HG02588 (cell line): ENCODE measurements around the gene MDH2.
"Not testable (repeated sequence)": the region's sequence is repeated elsewhere in the genome, so short reads cannot be mapped to it uniquely, and the experiment has no call there.

Source experiments
- ATAC-seq: cut with Tn5 transposase; IDR thresholded peaks from one replicate; pipeline ENCODE4 v1.9.1; 2021; ENCODE audit warnings: mild to moderate bottlenecking, moderate library complexity; ENCODE audit not compliant: unreplicated experiment

MDH2 gene

DNA sequence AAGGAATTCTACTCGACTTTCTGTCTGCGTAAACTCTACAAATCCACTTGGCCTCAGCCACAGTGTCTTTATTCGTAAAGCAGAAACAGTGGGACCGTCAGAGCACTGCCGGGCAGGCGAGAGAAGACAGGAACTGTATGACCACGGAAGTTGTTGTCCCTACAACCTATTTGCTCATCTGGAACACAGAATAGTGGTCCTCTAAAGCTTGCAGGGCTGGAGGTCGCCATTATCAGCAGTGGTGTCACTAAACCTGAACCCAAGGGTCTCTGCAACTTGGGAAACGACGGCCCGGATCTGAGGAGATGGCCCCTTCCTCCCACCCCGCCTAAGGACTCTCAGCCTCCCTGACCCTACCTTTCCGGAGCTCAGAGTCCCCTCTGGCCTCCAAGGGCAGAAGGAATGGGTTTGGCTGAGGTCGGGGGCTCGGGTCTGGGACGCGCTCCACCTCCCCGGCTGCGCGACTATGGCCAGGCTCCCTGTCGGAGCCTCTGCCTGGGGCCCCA lies 548 bp upstream of the MDH2 start:
- no peak for ATAC-seq

DNA sequence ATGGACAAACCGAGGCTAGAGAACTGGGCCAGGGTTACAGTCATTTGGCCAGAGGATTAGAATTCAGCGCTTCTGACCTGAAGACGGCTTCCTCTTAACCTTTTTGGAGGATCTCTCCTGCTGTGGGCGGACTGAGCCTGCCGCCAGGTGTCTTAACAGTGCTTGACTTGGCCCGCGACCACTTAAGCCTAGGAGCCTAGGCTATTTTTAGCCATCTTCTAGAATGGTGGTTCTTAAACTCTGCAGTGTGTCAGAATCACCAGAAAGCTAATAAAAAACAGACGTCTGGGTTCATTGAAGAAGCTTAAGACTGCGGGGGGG lies 722 bp downstream of the MDH2 start:
- ATAC-seq, result no peak

DNA sequence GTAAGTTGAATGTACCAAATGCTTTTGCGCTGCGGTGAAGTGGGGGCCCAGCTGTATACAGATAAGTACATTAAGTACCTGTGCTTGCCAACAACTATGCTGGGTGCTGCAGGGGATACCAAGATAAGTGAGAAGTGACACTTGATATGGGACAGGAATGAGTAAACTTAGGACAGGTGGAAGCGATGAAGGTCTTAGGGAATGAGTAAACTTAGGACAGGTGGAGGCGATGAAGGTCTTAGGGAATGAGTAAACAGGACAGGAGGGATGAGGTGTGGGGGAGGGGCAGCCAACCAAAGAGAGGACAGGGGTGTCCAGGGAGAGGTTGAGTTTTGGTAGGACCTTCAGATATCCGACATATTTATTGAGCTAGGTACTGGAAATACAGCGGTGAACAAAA lies 1.4 kb downstream of the MDH2 start:
- ATAC-seq, result no peak

DNA sequence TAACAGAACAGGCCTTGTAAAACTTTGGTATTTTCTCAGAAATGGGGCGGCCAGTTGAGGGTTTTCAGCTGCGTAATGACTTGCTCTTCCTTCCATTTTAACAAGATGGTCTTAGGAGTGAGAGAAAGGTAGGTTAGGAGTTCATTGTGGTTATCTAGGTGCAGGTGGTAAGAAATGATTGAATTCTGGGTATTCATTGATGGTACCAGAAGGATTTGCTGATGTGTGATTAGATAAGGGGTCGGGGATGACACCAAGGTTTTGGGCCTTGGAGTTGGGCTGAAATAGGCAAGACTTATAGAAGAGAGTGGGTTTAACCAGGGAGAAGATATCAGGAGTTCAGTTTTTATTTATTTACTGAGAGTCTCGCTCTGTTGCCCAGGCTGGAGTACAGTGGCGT lies 2.6 kb downstream of the MDH2 start:
- no peak for ATAC-seq

DNA sequence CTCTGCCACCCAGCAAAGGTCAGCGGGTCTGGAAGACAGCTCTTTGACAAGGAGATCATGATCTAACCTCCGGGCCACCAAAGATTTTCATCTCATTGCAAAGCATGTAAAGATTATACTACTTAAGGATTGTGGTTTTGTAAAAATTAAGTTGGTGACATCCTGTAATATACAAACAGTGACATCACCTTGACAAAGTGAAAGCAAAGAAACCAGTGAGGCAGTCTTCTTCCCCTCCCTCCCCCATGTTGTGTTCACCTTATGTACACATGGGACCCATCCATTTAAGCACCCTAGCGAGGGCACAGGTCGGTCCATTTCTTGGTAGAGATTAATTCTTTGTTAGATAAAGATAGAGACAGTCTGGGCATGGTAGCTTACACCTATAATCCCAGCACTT lies 3.9 kb downstream of the MDH2 start:
- no peak for ATAC-seq

DNA sequence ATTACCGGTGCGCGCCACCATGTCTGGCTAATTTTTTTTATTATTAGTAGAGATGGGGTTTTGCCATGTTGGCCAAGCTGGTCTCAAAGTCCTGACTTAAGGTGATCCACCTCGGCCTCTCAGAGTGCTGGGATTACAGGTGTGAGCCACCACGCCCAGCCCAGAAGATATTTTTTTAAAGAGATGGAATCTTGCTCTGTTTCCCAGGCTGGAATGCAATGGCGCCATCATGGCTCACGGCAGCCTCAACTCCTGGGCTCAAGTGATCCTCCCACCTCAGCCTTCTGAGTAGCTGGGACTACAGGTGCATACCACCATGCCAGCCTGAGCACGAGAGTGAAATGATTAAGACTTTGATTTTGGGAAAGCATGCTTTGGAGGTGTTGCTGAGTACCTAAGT lies 4.8 kb downstream of the MDH2 start:
- not testable (repeated sequence) for ATAC-seq

DNA sequence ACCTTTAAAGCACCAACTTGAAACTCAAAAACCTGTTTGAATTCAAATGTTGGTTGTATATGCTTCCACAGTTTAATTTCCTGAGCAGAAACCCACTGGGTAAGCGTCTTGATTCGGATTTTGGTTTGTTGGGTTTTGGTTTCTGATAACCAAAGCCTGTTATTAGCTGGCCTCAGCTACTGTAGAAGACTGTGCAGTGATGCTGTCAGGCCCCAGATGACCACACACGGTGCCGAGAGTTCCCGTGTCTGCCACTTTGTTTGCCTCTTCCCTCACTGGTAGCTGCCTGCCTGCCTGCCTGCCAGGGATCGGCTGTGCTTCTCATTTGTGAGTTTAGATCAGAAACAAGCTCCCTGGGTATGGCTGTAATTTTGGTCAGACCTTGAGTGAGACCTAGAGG lies 5.6 kb downstream of the MDH2 start:
- ATAC-seq, result no peak

DNA sequence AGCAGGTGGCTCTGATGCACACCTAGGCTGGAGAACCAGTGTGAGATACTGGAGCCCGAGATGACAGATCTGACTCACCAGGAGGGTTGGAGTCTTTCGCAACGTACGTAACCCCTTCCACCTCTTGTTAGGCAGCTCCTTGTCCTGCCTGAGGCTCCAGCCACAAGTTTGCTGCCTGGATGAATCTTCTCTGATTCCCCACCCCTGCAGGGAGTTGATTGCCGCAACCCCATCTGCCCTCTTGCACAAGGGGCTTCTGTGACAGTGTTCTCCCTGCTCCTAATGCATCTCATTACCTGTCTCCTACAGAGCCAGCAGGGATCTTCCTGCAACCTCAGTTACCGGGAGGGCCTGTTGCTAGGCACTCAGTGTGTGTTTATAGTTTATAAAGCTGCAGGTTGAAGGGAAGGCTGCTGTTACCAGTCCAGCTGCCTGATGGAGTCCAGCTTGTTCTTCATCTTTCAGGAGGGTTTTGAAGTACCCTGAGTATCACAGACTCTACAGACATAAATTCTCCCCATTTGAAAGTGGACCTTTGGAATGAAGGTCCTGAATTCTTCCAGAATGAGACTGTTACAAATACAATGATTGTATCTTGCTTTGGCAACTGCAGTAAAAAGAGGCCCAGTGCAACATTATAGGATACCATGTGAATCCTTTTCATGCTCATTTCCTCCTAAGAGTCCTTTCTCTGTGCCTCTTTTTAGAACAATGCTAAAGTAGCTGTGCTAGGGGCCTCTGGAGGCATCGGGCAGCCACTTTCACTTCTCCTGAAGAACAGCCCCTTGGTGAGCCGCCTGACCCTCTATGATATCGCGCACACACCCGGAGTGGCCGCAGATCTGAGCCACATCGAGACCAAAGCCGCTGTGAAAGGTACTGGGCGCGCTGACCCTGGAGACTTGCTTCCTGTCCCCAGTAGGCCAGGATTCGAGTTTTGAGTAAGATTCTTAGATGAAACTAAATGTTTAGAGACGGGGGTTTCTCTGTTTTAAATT lies 6.5 kb downstream of the MDH2 start:
- no peak for ATAC-seq

DNA sequence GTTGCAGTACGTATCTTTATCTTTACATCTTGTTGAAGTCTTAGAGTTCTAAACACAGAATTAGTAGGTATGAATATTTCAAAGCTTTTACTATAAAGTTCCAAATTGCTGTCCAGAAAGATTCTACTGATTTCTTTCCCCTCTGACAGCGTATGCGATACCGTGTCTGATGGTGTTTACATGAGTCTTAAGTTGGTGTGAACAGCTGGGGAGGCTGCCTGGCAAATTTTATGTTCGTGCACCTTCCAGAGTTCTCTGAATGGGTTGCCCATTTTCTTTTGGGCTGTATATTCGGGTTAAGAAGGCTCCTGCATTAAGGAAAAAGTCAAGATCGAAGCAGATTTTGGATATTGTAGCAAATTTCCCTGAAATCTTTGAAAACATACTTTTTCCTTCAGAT lies 8.3 kb downstream of the MDH2 start:
- ATAC-seq, result no peak

DNA sequence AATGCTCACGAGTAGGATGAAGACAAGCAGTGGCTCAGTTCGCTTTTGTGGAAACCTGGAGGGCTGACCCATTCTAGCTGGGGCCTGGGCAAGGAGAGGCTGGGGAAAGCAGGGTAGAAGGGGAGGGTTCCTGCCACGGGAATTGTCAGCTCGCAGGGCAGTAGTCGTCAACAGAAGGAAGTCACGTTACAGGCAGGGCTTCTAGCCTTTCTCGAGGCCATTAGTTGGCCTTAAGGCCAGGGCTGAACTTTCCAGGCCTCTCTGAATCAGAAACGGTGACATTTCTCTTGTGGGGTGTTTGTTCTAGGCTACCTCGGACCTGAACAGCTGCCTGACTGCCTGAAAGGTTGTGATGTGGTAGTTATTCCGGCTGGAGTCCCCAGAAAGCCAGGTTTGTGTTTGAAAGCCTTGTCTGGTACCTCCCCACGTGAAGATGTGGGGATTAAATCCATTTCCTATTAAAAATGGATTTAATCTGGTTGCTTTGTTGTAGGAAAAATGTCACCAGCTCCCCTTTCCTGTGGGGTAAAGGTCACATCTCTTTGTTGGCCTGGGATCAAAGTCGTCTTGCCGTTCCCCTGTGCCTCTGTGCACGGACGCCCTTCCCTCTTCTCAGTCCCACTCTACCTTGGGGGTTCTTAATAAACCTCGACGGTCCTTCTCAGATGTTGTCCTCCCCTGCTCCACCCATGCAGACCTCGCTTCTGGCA lies 9.4 kb downstream of the MDH2 start:
- no peak for ATAC-seq

DNA sequence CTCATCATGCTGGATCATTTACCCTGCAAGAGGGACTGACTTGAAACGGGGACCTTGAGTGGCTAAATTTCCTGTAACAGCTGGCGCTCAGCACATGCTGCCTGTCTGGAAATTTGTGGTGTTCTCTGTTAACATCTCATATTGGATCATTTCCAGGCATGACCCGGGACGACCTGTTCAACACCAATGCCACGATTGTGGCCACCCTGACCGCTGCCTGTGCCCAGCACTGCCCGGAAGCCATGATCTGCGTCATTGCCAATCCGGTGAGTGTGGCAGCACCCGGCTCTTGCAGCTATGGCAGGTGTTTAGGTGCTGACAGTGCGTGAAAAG lies 9.9 kb downstream of the MDH2 start:
- ATAC-seq, result no peak

DNA sequence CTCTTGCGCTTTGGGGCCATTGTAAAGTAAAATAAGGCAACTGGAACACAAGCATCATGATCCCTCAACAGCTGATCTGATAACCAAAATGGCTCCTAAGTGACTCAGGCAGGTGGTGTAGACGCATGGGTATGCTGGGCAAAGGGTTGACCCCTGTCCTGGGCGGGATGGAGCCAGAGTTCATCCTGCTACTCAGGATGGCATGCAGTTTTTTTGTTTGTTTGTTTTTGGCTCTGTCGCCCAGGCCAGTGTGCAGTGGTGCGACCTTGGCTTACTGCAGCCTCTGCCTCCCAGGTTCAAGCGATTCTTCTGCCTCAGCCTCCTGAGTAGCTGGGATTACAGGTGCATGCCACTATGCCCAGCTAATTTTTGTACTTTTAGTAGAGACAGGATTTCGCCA lies 10.8 kb downstream of the MDH2 start:
- not testable (repeated sequence) for ATAC-seq

DNA sequence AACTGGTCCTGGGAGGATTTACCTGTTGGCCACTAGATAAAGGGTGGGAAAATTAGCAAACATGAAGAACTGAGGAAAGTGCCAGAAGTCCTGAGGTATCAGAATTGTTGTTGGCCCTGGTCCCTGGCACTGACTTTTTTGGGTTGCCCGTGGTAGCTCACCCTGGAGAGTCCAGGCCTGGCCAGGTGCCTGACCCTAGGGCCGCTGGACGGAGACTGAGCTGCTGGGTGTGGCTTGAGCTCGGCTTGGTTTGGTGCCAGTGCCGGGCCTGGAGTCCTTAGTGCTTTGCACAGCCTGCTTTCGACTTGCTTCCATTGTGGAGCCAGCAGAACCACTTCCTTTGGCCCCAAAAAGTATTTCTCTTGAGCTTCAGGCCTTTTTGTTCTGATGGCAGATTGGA lies 12.9 kb downstream of the MDH2 start:
- no peak for ATAC-seq

DNA sequence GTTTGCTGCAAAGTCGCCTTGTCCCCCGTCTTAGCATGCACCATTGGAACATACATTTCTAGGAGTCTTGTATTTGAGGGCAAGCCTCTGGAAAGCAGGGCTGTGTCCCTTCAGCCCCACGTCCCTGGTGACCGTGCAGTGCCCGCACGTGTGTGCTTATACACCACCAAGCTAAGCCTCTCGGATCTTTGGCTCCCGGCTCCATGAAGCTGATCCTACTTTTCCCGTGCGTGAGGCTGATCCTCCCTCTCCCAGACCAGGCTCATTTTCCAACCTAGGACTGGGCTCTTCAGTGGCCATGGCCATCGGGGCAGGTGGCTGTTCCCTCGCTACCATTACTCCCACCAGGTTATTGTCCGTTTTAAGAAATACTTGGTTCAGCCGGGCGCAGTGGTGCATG lies 14.3 kb downstream of the MDH2 start:
- no peak for ATAC-seq

DNA sequence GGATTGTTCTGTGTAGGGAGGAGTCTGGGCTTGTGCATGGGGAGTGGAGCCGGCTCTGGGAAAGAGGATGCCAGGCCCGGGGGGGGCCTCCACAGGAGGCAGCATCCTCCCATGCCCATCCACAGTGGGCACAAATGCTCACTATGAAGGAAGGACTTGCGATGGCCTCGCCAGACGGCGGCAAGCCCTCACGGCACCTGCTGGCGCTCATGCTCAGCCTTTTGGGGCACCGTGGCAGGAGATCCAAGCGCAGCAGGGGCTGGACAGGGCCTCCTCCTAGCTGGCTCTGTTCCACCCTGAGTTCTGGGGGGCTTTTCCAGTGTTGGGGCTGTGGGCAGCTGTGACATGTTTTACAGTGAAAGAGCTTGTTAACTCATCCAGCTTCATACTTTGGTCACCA lies 15.2 kb downstream of the MDH2 start:
- no peak for ATAC-seq

DNA sequence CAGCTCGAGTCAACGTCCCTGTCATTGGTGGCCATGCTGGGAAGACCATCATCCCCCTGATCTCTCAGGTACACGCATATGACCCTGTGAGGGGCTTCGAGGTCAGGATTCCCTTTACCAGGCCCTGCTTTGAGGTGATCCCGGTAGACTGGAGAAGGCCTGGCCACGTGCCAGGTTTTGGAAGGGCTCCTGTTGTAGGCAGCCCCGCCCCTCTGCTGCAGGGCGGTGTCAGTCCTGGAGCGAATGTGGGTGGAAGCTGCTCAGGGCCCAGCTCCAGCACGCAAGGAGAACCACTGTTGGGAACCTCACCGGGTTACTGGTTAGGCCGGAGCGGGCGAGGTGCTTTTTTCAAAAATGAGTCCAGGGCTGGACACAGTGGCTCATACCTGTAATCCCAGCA lies 15.6 kb downstream of the MDH2 start:
- ATAC-seq, result no peak

DNA sequence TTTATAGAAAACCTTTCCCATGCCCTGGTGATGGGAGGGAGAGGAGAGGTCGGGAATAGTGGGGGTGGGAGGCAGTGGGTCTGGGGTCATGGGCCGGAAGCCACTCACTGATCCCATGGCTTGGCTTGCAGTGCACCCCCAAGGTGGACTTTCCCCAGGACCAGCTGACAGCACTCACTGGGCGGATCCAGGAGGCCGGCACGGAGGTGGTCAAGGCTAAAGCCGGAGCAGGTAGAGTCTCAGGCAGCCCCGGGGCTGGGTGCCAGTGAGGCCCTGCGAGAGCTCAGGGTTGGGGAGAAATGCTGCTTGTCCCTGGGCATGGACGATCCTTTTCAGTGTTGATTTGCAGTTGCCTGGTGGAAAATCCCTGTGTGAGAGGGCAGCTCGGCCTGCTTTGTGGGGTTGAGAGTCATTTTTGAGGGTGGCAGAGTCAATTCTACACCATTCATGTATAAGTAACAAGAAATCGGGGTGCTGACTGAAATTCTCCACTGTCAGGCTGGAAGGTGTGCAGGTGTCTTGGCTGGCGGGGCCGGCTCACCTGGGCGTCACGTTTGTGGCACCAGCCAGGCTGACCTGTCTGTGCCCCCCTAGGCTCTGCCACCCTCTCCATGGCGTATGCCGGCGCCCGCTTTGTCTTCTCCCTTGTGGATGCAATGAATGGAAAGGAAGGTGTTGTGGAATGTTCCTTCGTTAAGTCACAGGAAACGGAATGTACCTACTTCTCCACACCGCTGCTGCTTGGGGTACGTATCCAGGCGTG lies 16.5 kb downstream of the MDH2 start:
- ATAC-seq, result no peak

DNA sequence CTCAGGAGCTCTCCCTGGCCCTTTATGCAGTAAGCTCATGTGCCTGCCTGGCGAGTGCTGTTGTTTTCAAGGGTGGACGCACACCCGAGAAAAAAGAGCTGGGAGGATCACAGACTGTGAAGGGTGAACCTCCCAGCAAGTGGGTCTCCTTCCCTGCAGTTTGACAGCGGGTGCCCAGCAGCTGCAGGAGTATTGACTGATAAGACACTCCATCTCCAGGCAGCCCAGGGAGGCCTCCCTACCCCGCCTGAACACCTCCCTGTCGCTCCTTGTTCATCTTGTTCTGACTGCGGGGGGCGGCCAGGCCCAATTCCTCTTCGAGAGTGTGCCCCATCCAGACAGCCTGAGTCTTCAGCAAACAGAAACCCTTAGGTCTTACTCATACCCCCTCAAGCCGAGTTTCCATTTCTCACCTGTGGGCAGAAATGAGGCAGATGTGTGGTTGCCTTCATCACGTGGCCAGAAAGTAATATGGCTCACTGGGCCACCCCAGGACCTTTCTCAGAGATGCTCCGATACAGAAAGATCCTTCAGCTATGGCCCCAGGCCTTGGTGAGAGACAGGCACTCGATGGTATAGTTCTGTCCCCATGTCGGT lies 17.2 kb downstream of the MDH2 start:
- ATAC-seq, result no peak

DNA sequence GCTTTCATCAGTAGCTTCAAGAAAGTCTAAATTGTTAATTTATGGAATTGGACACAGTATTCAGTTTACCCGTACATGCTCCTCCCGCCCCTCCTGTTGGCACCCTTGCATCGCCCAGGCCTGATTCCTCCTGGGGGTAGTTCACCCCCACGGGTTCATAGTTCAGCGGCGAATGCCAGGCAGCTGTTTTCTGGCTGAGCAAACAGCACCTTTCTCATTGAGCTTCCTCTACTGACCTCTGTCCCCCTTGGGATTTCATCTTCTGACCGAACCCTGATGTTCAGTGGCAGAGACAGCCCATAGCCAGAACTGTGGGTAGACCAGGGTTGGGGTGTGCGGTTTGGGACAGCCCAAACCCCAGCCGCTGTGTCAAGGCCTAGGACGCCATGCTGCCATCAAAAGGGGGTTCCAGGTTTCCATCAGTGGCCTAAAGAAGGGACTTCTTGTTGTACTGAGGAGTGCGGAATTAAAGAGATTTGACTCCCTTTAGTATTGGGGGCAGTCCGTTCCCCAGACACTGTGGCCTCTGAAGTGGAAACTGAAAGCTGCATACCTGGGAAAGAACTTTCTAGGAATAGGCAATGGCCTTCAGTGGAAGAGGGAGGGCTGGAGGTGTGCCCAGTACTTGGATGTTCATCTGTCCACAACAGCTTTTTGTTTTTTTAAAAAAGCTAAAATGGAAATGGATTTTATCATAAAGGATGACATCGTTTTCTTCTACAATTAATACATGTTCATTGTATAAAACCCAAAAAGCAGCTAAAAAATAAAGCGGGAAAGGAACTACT lies 19.0 kb downstream of the MDH2 start:
- ATAC-seq, result no peak

DNA sequence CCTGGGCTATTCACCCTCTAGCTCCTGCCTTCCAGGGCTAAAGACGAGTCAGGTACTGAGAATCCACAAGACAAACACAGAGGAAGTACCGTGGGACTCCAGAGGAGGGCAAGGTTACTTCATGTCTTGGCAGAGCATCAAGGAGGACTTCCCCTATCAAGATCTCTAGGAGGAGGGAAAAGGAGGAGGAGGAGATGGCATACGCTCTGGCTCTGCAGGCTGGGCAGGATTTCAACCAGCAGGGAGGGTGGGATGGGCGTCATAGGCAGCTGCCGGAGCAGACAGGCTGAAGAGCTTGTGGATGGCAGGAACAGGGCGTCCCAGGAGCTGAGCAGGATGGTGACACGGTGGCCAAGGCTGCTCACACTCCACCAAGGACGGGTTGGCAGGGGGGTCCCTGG lies 21.3 kb downstream of the MDH2 start:
- ATAC-seq, result no peak
